CD14-positive monocyte (primary cell): Measurements from ENCODE around the gene HMCN2. TPM values are rescaled to one million over a fixed set of nuclear protein-coding genes. Genes with fewer than 3 reads are reported as not detected.

Experiments
- DNase-seq, 3 donors: peaks; one replicate each; pipeline ENCODE4 v3.0.0-alpha.2; 2011 to 2022
- H2AFZ ChIP-seq: 2 replicates; pipeline ENCODE4 v1.6.0; 2012; ENCODE audit warnings: mild to moderate bottlenecking, low read depth, low read length, inconsistent platforms; ENCODE audit not compliant: insufficient read depth, poor library complexity, severe bottlenecking
- H3K27ac ChIP-seq, 2 donors: 1 replicate in 1 of 2; 2 replicates in 1 of 2; pipeline ENCODE4 v1.5.1; 2012 to 2013; ENCODE audit warnings: low read length in 2 of 2, control low read depth in 1 of 2, inconsistent platforms in 1 of 2, low read depth in 1 of 2, mild to moderate bottlenecking in 1 of 2
- H3K27me3 ChIP-seq, 2 donors: one replicate each; pipeline versions ENCODE4 v1.6.0 to v1.6.1; 2011 to 2013; ENCODE audit warnings: low read length in 2 of 2; ENCODE audit not compliant: control insufficient read depth in 2 of 2, insufficient read depth in 2 of 2
- H3K36me3 ChIP-seq, 2 donors: replicated peaks in 1 of 2; 1 replicate in 1 of 2; 2 replicates in 1 of 2; pipeline versions ENCODE4 v1.5.1 to v1.6.1; 2012 to 2013; ENCODE audit warnings: low read length in 2 of 2, control low read depth in 1 of 2, inconsistent platforms in 1 of 2, mild to moderate bottlenecking in 1 of 2; ENCODE audit not compliant: insufficient read depth in 2 of 2, control insufficient read depth in 1 of 2
- H3K4me1 ChIP-seq, 2 donors: 1 replicate in 1 of 2; 2 replicates in 1 of 2; pipeline versions ENCODE4 v1.5.1 to v1.6.1; 2012 to 2013; ENCODE audit warnings: low read length in 2 of 2, control low read depth in 1 of 2, inconsistent platforms in 1 of 2, mild to moderate bottlenecking in 1 of 2, moderate library complexity in 1 of 2; ENCODE audit not compliant: insufficient read depth in 2 of 2, control insufficient read depth in 1 of 2
- H3K4me2 ChIP-seq: replicated peaks from 2 replicates; pipeline ENCODE3; 2012; ENCODE audit warnings: low read length, moderate library complexity, mild to moderate bottlenecking; ENCODE audit not compliant: poor library complexity, severe bottlenecking; ENCODE audit errors: extremely low read depth
- H3K4me3 ChIP-seq, 3 experiments: fragments of 200-600 bp in 1 of 3; sonication (generic) in 1 of 3; replicated peaks in 1 of 3; 1 replicate in 2 of 3; 2 replicates in 1 of 3; pipeline ENCODE4 v1.5.1; 2011 to 2013; ENCODE audit warnings: low read length in 3 of 3, mild to moderate bottlenecking in 3 of 3, control low read depth in 2 of 3, low read depth in 2 of 3, inconsistent platforms in 1 of 3, moderate library complexity in 1 of 3
- H3K79me2 ChIP-seq: 2 replicates; pipeline ENCODE4 v1.6.0; 2012; ENCODE audit warnings: mild to moderate bottlenecking, control low read depth, inconsistent platforms, low read length, moderate library complexity; ENCODE audit not compliant: insufficient read depth
- H3K9ac ChIP-seq: 2 replicates; pipeline ENCODE4 v1.6.0; 2017; ENCODE audit warnings: low read length, mild to moderate bottlenecking; ENCODE audit not compliant: insufficient read depth, poor library complexity, severe bottlenecking
- H3K9me3 ChIP-seq, 2 donors: replicated peaks in 1 of 2; 1 replicate in 1 of 2; 2 replicates in 1 of 2; pipeline versions ENCODE4 v1.5.1 to v1.6.1; 2012 to 2013; ENCODE audit warnings: low read length in 2 of 2, control low read depth in 1 of 2; ENCODE audit not compliant: control insufficient read depth in 1 of 2, insufficient read depth in 1 of 2
- H4K20me1 ChIP-seq: 2 replicates; pipeline ENCODE4 v1.6.0; 2012; ENCODE audit warnings: mild to moderate bottlenecking, low read length, control low read depth, moderate library complexity; ENCODE audit not compliant: insufficient read depth
- H3K27ac Mint-ChIP-seq, 7 donors: one replicate each; pipeline ENCODE4 v1.8.0; 2020; ENCODE audit warnings: mild to moderate bottlenecking in 7 of 7, mixed read lengths in 7 of 7, moderate library complexity in 6 of 7, inconsistent platforms in 2 of 7
- H3K27me3 Mint-ChIP-seq, 3 donors: one replicate each; pipeline ENCODE4 v1.8.0; 2021 to 2022; ENCODE audit warnings: low read depth in 3 of 3, mild to moderate bottlenecking in 3 of 3, mixed read lengths in 3 of 3, moderate library complexity in 3 of 3, inconsistent platforms in 1 of 3
- H3K36me3 Mint-ChIP-seq, 2 donors: one replicate each; pipeline ENCODE4 v1.8.0; 2020; ENCODE audit warnings: mixed read lengths in 2 of 2, inconsistent platforms in 1 of 2, mild to moderate bottlenecking in 1 of 2
- H3K4me1 Mint-ChIP-seq: one replicate; pipeline ENCODE4 v1.8.0; 2020; ENCODE audit warnings: mild to moderate bottlenecking, mixed read lengths
- H3K4me3 Mint-ChIP-seq, 2 donors: one replicate each; pipeline ENCODE4 v1.8.0; 2020; ENCODE audit warnings: mild to moderate bottlenecking in 2 of 2, mixed read lengths in 2 of 2, moderate library complexity in 1 of 2
- H3K9me3 Mint-ChIP-seq, 7 donors: one replicate each; pipeline ENCODE4 v1.8.0; 2020 to 2022; ENCODE audit warnings: mixed read lengths in 7 of 7, mild to moderate bottlenecking in 6 of 7, moderate library complexity in 6 of 7, inconsistent platforms in 2 of 7
- WGBS: methylation state at CpG from one replicate; pipeline ENCODE4 v1.1.5; 2013; ENCODE audit warnings: missing lambda C conversion rate; ENCODE audit not compliant: insufficient coverage; 5-methylcytosine and 5-hydroxymethylcytosine counted together
- intact Hi-C, 2 donors: fragments of 100-400 bp; cut with micrococcal nuclease; formaldehyde crosslinking; loops; one replicate each; pipeline versions ENCODE4 v1.15.0 to v1.15.1; 2023
- polyA plus RNA-seq, 3 donors: library from polyadenylated mRNA; depleted of rRNA in 1 of 3; unstranded in 2 of 3; stranded (reverse) in 1 of 3; fragments of 300-500 nt in 2 of 3; fragments of >200 nt in 1 of 3; fragmentation: Illumina TruSeq in 2 of 3; gene quantifications; 1 replicate in 2 of 3; 2 replicates in 1 of 3; pipeline ENCODE4 v1.2.3, GENCODE V29; 2012 to 2021
- TF ChIP-seq, protein P1 (sequence below): fragments of 200-600 bp; IDR thresholded peaks from one replicate; pipeline ENCODE4 v1.8.0; 2022; ENCODE audit warnings: antibody characterized with exemption, mild to moderate bottlenecking

The HMCN2 gene
- polyA plus RNA-seq, 3 donors: not detected

GRCh38 chr9:130349398-130349797 lies 83.8 kb downstream of the HMCN2 start:
- peak overlapping the region in 1 of 7 donors; percentile 37 for H3K27ac Mint-ChIP-seq
- DNase-seq: no peak
- Histone ChIP-seq H3K27me3 (no peaks in the 10 kb centered on the region), H3K36me3 (no peaks in the 10 kb centered on the region), H3K4me2 (no peak overlapping the region), H2AFZ (no peak overlapping the region), H3K4me3 (no peak overlapping the region), H4K20me1 (no peaks in the 10 kb centered on the region), H3K9me3 (no peaks in the 10 kb centered on the region), H3K27ac (no peak overlapping the region), H3K4me1 (no peaks in the 10 kb centered on the region), H3K9ac (no peak overlapping the region), H3K79me2 (no peaks in the 10 kb centered on the region)
- H3K9me3 Mint-ChIP-seq: peaks cover 0 to 4% (median 0%) of the 10 kb centered on the region in 7 donors
- no peak overlapping the region for H3K4me3 Mint-ChIP-seq
- TF ChIP-seq, protein P1, sequence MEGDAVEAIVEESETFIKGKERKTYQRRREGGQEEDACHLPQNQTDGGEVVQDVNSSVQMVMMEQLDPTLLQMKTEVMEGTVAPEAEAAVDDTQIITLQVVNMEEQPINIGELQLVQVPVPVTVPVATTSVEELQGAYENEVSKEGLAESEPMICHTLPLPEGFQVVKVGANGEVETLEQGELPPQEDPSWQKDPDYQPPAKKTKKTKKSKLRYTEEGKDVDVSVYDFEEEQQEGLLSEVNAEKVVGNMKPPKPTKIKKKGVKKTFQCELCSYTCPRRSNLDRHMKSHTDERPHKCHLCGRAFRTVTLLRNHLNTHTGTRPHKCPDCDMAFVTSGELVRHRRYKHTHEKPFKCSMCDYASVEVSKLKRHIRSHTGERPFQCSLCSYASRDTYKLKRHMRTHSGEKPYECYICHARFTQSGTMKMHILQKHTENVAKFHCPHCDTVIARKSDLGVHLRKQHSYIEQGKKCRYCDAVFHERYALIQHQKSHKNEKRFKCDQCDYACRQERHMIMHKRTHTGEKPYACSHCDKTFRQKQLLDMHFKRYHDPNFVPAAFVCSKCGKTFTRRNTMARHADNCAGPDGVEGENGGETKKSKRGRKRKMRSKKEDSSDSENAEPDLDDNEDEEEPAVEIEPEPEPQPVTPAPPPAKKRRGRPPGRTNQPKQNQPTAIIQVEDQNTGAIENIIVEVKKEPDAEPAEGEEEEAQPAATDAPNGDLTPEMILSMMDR: no peak
- H3K36me3 Mint-ChIP-seq: no peaks in the 10 kb centered on the region
- 94% methylated on average over 7 of the region's 11 CpGs for WGBS
- H3K27me3 Mint-ChIP-seq: peaks cover 0 to 8% (median 0%) of the 10 kb centered on the region in 3 donors
- H3K4me1 Mint-ChIP-seq: no peaks in the 10 kb centered on the region
- intact Hi-C loops: no loop called here

DNA sequence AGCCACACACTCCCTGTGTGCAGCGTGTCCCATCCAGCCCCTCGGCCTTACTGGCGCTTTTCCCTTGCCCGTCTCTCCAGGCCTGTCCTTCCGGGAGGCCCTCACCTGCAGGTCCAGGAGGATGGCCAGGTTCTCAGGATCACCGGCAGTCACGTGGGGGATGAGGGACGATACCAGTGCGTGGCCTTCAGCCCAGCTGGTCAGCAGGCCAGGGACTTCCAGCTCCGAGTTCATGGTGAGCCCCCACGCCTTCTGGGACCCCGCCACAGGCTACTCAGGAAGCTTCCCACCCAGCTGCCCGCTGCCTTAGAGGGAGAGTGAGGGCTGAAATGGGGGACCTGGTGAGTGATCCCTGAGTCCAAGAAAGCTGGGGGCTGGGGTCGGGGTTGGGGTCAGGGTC lies 85.8 kb downstream of the HMCN2 start:
- Mint-ChIP-seq H3K27me3 (peaks cover 0 to 6% (median 0%) of the 10 kb centered on the region in 3 donors), H3K27ac (no peak overlapping the region), H3K36me3 (no peaks in the 10 kb centered on the region), H3K4me3 (no peak overlapping the region), H3K9me3 (peaks cover 0 to 4% (median 0%) of the 10 kb centered on the region in 7 donors), H3K4me1 (no peaks in the 10 kb centered on the region)
- Histone ChIP-seq H3K36me3 (no peaks in the 10 kb centered on the region), H3K9me3 (no peaks in the 10 kb centered on the region), H4K20me1 (no peaks in the 10 kb centered on the region), H3K9ac (no peak overlapping the region), H3K4me2 (no peak overlapping the region), H3K27me3 (no peaks in the 10 kb centered on the region), H3K4me3 (no peak overlapping the region), H3K27ac (no peak overlapping the region), H3K4me1 (no peaks in the 10 kb centered on the region), H3K79me2 (no peaks in the 10 kb centered on the region), H2AFZ (no peak overlapping the region)
- 94% methylated on average over 10 of the region's 14 CpGs for WGBS
- intact Hi-C loops: no loop called here
- TF ChIP-seq, protein P1: no peak
- DNase-seq: no peak
